C4-2B (cell line): Measurements from ENCODE around the gene COQ5.

Experiments
- CTCF ChIP-seq: fragments of 450-650 bp; conservative IDR thresholded peaks from 2 replicates; pipeline ENCODE4 v1.5.1; 2017; ENCODE audit warnings: mild to moderate bottlenecking
- ZFX ChIP-seq: fragments of 450-650 bp; IDR thresholded peaks from 2 replicates; pipeline ENCODE4 v1.6.1; 2017

DNA sequence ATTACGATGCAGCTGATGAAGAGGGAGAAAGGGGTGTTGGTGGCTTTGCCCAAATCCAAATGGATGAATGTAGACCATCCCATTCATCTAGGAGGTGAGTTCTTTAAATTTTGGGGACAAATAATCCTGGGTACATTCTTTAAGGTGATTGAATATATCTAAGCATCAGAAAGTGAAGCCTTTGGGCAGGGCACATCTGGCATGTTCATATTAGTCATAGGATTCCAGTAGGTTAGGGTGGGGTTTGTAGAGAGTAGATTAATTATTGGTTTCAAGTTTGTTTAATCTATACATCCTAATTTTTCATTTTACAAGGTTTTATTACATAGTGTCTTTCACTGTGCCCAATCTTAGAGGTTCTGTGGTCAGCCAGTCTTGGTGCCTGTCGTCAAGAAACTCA is 28.6 kb upstream of the COQ5 start:
- TF ChIP-seq CTCF (no peak), ZFX (no peak)
